Mucosa of rectum (tissue), 2 donors: Measurements from ENCODE around the gene SHH.

ENCODE experiments used
- H3K27ac ChIP-seq, 2 donors: one replicate each; pipeline ENCODE4 v1.7.0; 2013; ENCODE audit warnings: inconsistent platforms in 2 of 2, low read depth in 2 of 2, low read length in 2 of 2
- H3K27me3 ChIP-seq, 2 donors: one replicate each; pipeline ENCODE4 v1.7.0; 2013; ENCODE audit warnings: low read length in 2 of 2; ENCODE audit not compliant: control insufficient read depth in 2 of 2, insufficient read depth in 2 of 2
- H3K36me3 ChIP-seq, 2 donors: one replicate each; pipeline ENCODE4 v1.7.0; 2013; ENCODE audit warnings: low read length in 2 of 2; ENCODE audit not compliant: control insufficient read depth in 2 of 2, insufficient read depth in 2 of 2
- H3K4me1 ChIP-seq, 2 donors: one replicate each; pipeline ENCODE4 v1.7.0; 2013; ENCODE audit warnings: low read length in 2 of 2, mild to moderate bottlenecking in 1 of 2; ENCODE audit not compliant: control insufficient read depth in 2 of 2, insufficient read depth in 2 of 2
- H3K4me3 ChIP-seq, 2 donors: one replicate each; pipeline ENCODE4 v1.7.0; 2013; ENCODE audit warnings: low read length in 2 of 2
- H3K9ac ChIP-seq, 2 donors: one replicate each; pipeline ENCODE4 v1.7.0; 2013; ENCODE audit warnings: low read length in 2 of 2, low read depth in 1 of 2, mild to moderate bottlenecking in 1 of 2
- H3K9me3 ChIP-seq, 2 donors: one replicate each; pipeline ENCODE4 v1.7.0; 2013; ENCODE audit warnings: low read length in 2 of 2; ENCODE audit not compliant: control insufficient read depth in 2 of 2
- donor health status: healthy.
- donor health status: Normal muscosa, but diverticular disease.

The SHH gene

DNA sequence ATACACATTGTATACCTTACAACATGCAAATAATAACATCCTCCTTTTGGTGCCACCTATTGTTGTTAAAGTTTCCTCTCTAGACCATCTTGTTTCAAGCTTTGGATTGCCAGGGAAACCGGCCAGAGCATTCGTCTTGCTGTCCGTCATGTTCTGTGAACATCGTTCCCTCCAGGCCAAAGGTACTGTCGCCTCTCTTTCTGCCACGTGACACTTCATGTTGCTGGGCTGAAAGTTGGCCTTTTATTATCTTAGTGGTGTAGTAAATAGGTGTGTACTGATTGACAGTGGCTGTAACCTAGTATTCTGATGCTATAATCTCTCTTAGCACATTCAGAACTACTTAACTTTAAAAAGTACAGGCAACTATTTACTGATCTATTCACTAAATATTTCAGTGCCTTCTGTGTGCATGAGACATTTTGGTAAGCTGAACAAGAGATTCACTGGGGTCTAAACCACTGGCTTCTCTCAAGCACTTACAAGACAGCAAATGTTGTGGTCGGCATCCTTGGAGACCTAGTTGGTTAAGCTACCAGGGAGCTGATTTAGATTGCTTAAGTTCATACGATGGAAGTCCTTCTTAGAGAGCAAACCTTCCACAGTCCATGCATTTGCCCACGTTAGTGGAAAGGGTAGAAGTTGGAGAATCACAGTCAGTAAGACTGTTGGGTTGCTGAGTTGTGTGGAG lies 52.4 kb downstream of the SHH start:
- Histone ChIP-seq H3K9me3 (no peaks in the 10 kb centered on the region), H3K4me1 (peaks cover 7 to 9% of the 10 kb centered on the region in 2 donors), H3K36me3 (peaks cover 23 to 24% of the 10 kb centered on the region in 2 donors), H3K9ac (no peak overlapping the region), H3K4me3 (no peak overlapping the region), H3K27ac (no peak overlapping the region), H3K27me3 (no peaks in the 10 kb centered on the region)

DNA sequence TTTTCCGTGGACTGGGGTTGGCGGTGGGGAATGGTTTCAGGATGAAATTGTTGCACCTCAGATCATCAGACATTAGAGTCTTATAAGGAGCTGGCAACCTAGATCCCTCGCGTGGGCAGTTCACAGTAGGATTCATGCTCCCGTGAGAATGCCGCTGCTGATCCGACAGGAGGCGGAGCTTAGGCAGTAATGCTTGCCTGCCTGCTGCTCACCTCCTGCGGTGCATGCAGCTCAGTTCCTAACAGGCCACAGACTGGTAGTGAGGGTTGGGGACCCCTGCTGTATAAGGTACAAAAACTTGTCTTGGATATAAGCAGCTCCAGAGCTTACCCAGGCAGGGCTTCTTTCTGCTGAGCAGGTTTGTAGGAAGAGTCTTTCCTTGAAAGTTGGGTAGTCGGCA lies 53.9 kb downstream of the SHH start:
- Histone ChIP-seq H3K9ac (no peak overlapping the region), H3K9me3 (no peaks in the 10 kb centered on the region), H3K4me1 (peaks cover 11 to 13% of the 10 kb centered on the region in 2 donors), H3K27me3 (no peaks in the 10 kb centered on the region), H3K36me3 (peaks cover 13 to 14% of the 10 kb centered on the region in 2 donors), H3K27ac (no peak overlapping the region), H3K4me3 (no peak overlapping the region)

DNA sequence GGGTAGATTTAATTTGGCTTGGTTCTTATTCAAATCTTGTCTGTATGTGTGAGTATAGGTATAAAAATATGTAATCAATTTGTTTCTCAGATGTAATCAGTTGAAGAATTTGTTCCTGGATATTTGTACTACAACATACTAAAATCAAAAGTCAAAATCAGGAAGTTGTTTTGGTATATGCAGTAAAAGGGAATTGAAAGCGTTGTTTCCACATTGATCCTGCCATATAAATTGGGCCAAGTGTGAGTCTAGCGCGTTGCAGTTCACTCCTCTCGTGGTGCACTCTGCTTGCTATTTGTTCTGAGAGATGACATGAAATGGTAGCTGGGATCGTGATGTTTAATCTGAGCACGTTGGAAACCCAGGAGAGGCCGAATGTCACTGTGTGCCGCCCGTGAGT lies 55.9 kb downstream of the SHH start:
- Histone ChIP-seq H3K4me3 (no peak overlapping the region), H3K4me1 (peaks cover 12 to 15% of the 10 kb centered on the region in 2 donors), H3K27me3 (no peaks in the 10 kb centered on the region), H3K36me3 (peaks cover 2 to 9% of the 10 kb centered on the region in 2 donors), H3K9ac (no peak overlapping the region), H3K9me3 (no peaks in the 10 kb centered on the region), H3K27ac (no peak overlapping the region)

DNA sequence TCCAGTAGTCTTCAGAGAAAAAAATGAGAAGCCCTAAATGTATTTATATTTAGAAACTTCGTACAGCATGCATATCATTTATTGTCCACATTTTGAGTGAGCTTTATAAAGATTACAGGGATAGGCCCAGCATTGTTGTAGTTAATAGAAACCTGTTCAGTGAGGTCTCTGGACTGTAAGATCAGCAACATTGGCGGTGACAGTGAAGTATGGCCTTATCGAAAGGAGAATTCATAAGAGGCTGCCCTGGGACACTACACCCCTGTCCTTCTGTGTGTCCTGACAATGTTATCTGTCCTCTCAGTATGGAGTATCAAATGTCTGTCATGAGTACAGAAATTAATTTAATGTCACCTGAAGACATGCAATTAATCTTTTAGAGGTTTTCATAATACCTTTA lies 57.2 kb downstream of the SHH start:
- Histone ChIP-seq H3K27ac (no peak overlapping the region), H3K27me3 (no peaks in the 10 kb centered on the region), H3K9ac (no peak overlapping the region), H3K4me1 (peaks cover 8 to 12% of the 10 kb centered on the region in 2 donors), H3K4me3 (no peak overlapping the region), H3K9me3 (no peaks in the 10 kb centered on the region), H3K36me3 (peaks cover 2 to 5% of the 10 kb centered on the region in 2 donors)

- Histone ChIP-seq H3K9ac (no peak overlapping the region), H3K9me3 (no peaks in the 10 kb centered on the region), H3K36me3 (peaks cover 5% of the 10 kb centered on the region in 2 donors), H3K27me3 (no peaks in the 10 kb centered on the region), H3K4me1 (peaks cover 6 to 7% of the 10 kb centered on the region in 2 donors), H3K4me3 (no peak overlapping the region), H3K27ac (no peak overlapping the region)
These were observed 58.1 kb downstream of the SHH start for GRCh38 chr7:155754165-155754564.

DNA sequence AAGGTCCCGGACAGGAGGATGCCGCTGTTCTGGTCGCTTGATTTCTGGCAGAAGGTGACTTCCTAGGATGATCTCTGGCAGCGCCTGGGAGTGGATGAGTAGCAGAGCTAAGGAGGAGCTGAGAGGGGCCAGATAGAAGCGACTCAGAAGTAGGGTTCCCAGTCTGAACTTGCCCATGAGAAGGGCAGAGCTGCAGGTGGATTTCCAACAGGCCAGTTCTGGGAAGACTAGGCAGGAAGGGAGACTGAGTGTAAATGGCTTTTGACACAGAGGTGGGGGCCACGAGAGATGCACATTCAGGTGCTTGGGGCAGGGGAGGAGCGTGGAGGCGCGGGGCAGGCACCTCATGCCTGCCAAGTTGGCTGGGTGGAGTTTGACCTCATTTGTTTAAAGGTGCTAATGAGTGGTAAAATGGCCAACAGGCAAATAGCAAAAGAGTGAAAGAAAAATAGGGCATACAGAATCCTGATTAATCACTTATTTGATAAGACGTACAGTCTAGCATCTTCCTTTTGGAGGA lies 58.8 kb downstream of the SHH start:
- H3K9ac ChIP-seq: no peak overlapping the region
- H3K9me3 ChIP-seq: no peaks in the 10 kb centered on the region
- peak overlapping the region in 1 of 2 donors; percentile 21 for H3K4me3 ChIP-seq
- H3K36me3 ChIP-seq: peaks cover 3 to 5% of the 10 kb centered on the region in 2 donors
- H3K27ac ChIP-seq: peak overlapping the region in 1 of 2 donors; percentile 48
- H3K4me1 ChIP-seq: peaks cover 6 to 7% of the 10 kb centered on the region in 2 donors
- no peaks in the 10 kb centered on the region for H3K27me3 ChIP-seq

- Histone ChIP-seq H3K27me3 (no peaks in the 10 kb centered on the region), H3K4me3 (peak overlapping the region in 1 of 2 donors; percentile 21), H3K9ac (no peak overlapping the region), H3K27ac (peak overlapping the region in 1 of 2 donors; percentile 48), H3K4me1 (peaks cover 6 to 7% of the 10 kb centered on the region in 2 donors), H3K9me3 (no peaks in the 10 kb centered on the region), H3K36me3 (peaks cover 2 to 4% of the 10 kb centered on the region in 2 donors)
These were observed 59.4 kb downstream of the SHH start for GRCh38 chr7:155752756-155753445.

- no peak overlapping the region for H3K27ac ChIP-seq
These were observed 60.9 kb downstream of the SHH start for GRCh38 chr7:155751409-155751808.

GRCh38 chr7:155750255-155751125 lies 61.8 kb downstream of the SHH start:
- no peaks in the 10 kb centered on the region for H3K9me3 ChIP-seq
- no peaks in the 10 kb centered on the region for H3K27me3 ChIP-seq
- H3K4me3 ChIP-seq: no peak overlapping the region
- no peak overlapping the region for H3K9ac ChIP-seq
- no peak overlapping the region for H3K27ac ChIP-seq
- H3K36me3 ChIP-seq: peaks cover 12 to 22% of the 10 kb centered on the region in 2 donors
- peaks cover 5 to 6% of the 10 kb centered on the region in 2 donors for H3K4me1 ChIP-seq

More at GRCh38 chr7:155751409-155751808, 60.9 kb downstream of the SHH start:
- peaks cover 5 to 6% of the 10 kb centered on the region in 2 donors for H3K4me1 ChIP-seq
- H3K4me3 ChIP-seq: no peak overlapping the region
- H3K27me3 ChIP-seq: no peaks in the 10 kb centered on the region
- H3K9me3 ChIP-seq: no peaks in the 10 kb centered on the region
- H3K36me3 ChIP-seq: peaks cover 3 to 13% of the 10 kb centered on the region in 2 donors
- H3K9ac ChIP-seq: no peak overlapping the region
